AG09319 (cell line): ENCODE measurements around the gene TARBP1.
"Not testable (repeated sequence)": the region's sequence is repeated elsewhere in the genome, so short reads cannot be mapped to it uniquely, and the experiment has no call there.

Experiments used
- DNase-seq: peaks from one replicate; pipeline ENCODE4 v3.0.0-alpha.2; 2010; ENCODE audit warnings: low read depth; ENCODE audit errors: extremely low read depth
- CTCF ChIP-seq: IDR thresholded peaks from 2 replicates; pipeline ENCODE4 v1.5.1; 2011; ENCODE audit warnings: low read depth, mild to moderate bottlenecking, inconsistent platforms, low read length, moderate library complexity

TARBP1 gene

DNA sequence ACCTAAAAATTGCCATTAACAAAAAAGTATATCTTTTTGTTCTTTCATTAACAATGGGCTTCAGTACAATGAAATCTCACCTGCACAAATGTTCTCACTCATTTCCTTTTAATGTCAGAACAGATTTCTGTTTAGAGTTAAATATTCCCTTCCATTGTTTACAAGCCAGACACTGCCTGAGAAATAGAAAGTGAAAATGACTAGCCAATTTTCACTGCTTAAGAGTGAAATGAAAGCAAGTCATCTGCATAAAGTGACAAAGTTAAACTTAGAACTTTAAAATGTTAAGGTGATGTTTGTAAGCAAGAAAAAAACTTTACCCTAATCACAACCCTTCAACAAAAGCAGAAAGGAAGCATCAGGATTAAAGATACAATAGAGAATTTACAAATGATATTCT is 78.2 kb downstream of the TARBP1 start:
- no peak for TF ChIP-seq CTCF
- DNase-seq = no peak

DNA sequence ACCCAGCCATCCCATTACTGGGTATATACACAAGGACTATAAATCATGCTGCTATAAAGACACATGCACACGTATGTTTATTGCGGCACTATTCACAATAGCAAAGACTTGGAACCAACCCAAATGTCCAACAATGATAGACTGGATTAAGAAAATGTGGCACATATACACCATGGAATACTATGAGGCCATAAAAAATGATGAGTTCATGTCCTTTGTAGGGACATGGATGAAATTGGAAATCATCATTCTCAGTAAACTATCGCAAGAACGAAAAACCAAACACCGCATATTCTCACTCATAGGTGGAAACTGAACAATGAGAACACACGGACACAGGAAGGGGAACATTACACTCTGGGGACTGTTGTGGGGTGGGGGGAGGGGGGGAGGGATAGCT is 79.5 kb downstream of the TARBP1 start:
- not testable (repeated sequence) for DNase-seq

GRCh38 chr1:234398849-234399381 is 80.1 kb downstream of the TARBP1 start:
- no peak for TF ChIP-seq CTCF
- DNase-seq = no peak

GRCh38 chr1:234397732-234398131 is 81.2 kb downstream of the TARBP1 start:
- DNase-seq = no peak
- TF ChIP-seq CTCF = no peak

DNA sequence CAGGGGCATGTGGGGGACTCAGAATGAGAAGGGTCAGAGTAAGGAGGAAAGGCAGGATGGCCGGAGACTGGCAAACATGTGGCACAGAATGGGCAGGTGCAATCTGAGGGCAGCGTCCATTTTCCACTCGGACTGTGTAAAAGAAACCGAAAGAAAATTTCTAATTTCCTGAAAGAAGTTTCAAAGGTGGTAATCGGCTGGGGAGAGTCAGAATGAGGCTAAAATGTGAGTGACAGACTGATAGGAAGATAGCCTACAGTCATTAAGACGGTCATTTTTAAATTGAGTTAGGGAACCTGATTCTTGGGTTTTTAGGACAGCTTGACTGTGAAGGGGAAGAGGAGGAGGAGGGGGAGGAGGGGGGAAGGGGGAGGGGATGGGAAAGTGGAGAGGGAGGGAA is 82.1 kb downstream of the TARBP1 start:
- DNase-seq = no peak
- TF ChIP-seq CTCF = no peak

GRCh38 chr1:234396092-234396491 is 82.9 kb downstream of the TARBP1 start:
- TF ChIP-seq CTCF = no peak
- DNase-seq = no peak

DNA sequence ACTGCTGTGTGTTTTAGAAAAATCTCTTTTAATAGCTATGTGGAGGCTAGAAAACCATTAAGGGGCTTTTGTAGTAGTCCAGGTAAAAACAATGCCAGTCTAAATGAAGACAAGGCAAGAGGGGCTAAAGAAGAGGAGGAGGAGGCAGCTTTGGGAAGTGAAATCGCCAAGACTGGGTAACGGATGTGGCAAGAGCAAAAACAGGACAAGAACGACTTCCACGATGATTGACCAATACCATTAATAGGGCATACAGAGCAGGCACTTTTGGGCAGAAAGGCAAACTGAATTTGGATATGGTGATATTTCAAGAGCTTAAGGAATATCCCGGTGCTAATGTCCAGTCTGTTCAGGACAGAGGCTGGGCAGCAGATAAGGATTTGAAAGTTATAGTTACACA is 83.7 kb downstream of the TARBP1 start:
- no peak for DNase-seq
- no peak for TF ChIP-seq CTCF

DNA sequence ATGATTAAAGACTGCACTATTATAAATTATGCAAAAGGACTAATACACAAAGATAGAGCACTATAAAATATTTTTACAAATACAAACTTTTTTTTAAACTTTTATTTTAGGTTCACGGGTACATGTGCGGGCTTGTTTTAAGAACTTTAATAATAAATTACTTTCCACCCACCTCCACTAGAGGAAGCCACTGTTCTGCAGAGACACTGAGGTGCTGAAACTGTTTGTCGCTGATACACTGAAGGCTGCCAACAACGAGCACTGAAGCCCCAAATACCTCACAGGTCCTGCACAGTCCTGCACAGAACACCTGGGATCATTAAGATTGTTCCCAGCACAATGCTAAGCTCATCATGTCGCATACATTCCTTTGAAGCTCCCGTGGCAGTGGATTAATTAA is 85.8 kb downstream of the TARBP1 start:
- TF ChIP-seq CTCF = no peak
- no peak for DNase-seq
